IPS-15b (cell line): Measurements from ENCODE around the gene TRIM31.

Source experiments
- H3K27me3 ChIP-seq: one replicate; pipeline ENCODE4 v1.6.1; 2013; ENCODE audit warnings: low read length; ENCODE audit not compliant: control insufficient read depth, insufficient read depth
- H3K36me3 ChIP-seq: one replicate; pipeline ENCODE4 v1.6.1; 2013; ENCODE audit warnings: low read length; ENCODE audit not compliant: control insufficient read depth, insufficient read depth
- H3K4me1 ChIP-seq: one replicate; pipeline ENCODE4 v1.6.1; 2013; ENCODE audit warnings: mild to moderate bottlenecking, low read length; ENCODE audit not compliant: control insufficient read depth, insufficient read depth
- H3K4me3 ChIP-seq: one replicate; pipeline ENCODE4 v1.5.1; 2013; ENCODE audit warnings: low read depth, low read length
- H3K9ac ChIP-seq: one replicate; pipeline ENCODE4 v1.6.1; 2013; ENCODE audit warnings: low read depth, mild to moderate bottlenecking, low read length
- H3K9me3 ChIP-seq: one replicate; pipeline ENCODE4 v1.6.1; 2013; ENCODE audit warnings: mild to moderate bottlenecking, low read length; ENCODE audit not compliant: control insufficient read depth, insufficient read depth

The TRIM31 gene

DNA sequence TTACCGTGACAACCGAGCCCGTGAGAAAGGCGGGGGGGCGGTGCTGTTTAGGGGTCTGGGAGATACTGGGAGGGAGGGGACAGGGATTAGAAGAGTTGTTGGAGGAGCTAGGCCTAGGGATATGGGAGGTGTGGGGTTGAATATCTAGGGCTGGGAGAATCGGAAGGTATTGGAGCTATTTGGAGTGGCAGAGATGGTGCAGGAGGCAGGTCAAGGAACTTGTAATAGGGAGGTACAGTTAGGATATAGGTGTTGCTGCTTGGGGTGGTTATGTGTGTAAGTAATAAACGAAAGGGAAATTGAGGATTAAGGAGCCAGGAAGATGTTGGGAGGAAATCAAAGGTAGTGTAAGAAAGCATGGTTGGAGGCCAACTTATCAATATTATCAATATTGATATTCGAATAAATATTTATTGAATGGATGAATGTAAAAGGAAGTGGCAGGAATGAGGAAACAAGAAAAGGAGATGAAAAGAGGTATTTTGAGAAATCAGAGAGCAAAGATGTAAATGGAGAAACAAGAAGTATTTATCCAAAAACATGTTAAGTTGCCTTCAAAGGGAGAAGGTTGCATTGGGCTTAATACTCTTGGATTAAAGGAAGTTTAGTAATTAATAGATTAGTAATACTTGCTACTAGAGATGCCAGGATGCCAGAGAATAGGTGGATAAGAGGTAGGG lies 45.3 kb downstream of the TRIM31 start:
- H3K4me3 ChIP-seq: peak overlapping the region; percentile 99
- H3K36me3 ChIP-seq: no peaks in the 10 kb centered on the region
- H3K9me3 ChIP-seq: no peaks in the 10 kb centered on the region
- H3K4me1 ChIP-seq: peaks cover 6% of the 10 kb centered on the region
- H3K27me3 ChIP-seq: peaks cover 35% of the 10 kb centered on the region
- H3K9ac ChIP-seq: peak overlapping the region; percentile 70

DNA sequence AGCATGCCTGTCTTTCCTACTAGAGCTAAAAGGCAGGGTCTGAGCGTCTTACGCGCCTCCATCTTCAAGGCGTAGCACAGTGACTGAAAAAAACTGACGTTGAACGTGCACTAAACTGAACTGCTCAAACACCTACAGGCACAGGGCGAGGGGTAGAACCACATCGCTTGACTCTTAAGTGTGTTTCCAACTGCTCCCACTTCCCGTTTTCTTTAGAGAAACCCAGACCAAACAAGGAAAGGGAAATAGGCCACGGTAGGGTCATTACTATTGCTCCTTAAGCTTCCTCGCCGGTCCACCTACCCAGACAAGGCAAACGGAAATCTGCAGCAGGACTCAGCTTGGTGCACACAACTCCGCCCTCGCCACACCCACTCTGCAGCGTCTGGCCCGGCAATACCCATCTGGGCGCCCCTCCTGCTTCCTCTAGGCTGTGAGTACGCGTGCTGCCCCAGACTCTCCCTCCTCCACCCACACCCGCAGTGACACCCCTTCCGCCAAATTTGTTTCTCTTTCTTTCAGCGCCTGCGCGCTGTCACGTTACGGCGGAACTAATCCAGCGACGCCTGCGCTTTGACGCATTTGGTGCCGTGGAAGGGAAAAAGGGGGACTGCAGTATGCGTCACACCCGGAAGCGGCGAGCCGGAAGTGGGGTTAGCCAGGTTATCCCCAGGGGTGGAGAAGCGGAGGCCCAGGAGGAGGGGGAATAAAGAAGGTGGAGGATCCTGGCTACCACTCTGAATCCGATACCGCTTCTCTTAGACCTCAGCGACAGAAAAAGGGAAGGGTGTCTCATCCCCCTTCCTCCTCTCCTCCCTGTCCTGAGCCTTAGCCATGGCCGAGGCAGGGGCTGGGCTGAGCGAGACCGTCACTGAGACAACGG lies 46.1 kb downstream of the TRIM31 start, which contains the start of gene PPP1R11:
Gene PPP1R11, plus strand, starts transcription at position 622 of the 883 bp plus-strand sequence. Its CDS starts 213 bp downstream, at position 835.
- peaks cover 27% of the 10 kb centered on the region for H3K27me3 ChIP-seq
- H3K9me3 ChIP-seq: no peaks in the 10 kb centered on the region
- no peaks in the 10 kb centered on the region for H3K36me3 ChIP-seq
- peaks cover 6% of the 10 kb centered on the region for H3K4me1 ChIP-seq
- H3K4me3 ChIP-seq: peak within 1 kb of the TSS; percentile 99
- H3K9ac ChIP-seq: peak within 1 kb of the TSS; percentile 90

DNA sequence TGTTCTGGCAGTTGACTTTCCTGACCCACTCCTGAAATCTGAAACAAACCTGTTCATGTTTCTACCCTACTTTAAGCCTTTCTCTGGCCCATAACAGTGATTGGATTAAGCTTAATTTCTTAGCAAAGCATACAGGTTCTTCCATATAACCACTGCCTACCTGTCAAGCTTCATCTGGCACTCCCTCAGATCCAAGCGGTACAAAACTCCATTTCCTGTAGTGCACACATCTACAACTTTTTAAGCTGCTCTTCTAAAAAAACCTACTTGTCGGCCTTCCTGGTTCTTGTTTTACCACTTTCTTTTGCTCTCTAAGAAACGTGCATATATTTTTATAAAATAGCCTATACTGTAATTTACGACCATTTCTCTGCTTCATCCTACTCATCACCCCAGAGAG lies 46.8 kb downstream of the TRIM31 start:
- peaks cover 4% of the 10 kb centered on the region for H3K4me1 ChIP-seq
- peaks cover 20% of the 10 kb centered on the region for H3K27me3 ChIP-seq

DNA sequence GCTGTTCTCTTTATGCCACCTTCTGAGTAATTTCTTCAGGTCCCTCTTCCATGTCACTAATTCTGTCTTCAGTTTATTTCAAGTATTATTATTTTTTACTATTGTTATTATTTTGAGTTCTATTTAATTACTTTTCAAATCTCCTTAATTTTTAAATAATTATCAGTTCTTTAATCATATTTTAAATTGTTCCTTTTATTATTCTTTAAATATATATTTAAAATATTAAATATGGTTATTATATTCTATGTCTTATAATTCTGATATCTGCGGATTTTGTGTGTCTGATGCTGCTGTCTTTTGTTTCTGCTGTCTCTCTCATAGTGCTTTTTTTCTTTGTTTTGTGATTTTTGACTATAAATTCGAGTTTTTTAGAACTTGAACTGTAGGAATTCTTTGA lies 49.6 kb downstream of the TRIM31 start:
- Histone ChIP-seq H3K4me1 (peaks cover 4% of the 10 kb centered on the region), H3K9me3 (no peaks in the 10 kb centered on the region), H3K36me3 (no peaks in the 10 kb centered on the region), H3K4me3 (no peak overlapping the region), H3K27me3 (no peaks in the 10 kb centered on the region), H3K9ac (no peak overlapping the region)

More for the DNA sequence above, 46.8 kb downstream of the TRIM31 start:
- H3K9ac ChIP-seq: peak overlapping the region; percentile 90
- no peaks in the 10 kb centered on the region for H3K9me3 ChIP-seq
- H3K36me3 ChIP-seq: no peaks in the 10 kb centered on the region
- peak overlapping the region; percentile 99 for H3K4me3 ChIP-seq

DNA sequence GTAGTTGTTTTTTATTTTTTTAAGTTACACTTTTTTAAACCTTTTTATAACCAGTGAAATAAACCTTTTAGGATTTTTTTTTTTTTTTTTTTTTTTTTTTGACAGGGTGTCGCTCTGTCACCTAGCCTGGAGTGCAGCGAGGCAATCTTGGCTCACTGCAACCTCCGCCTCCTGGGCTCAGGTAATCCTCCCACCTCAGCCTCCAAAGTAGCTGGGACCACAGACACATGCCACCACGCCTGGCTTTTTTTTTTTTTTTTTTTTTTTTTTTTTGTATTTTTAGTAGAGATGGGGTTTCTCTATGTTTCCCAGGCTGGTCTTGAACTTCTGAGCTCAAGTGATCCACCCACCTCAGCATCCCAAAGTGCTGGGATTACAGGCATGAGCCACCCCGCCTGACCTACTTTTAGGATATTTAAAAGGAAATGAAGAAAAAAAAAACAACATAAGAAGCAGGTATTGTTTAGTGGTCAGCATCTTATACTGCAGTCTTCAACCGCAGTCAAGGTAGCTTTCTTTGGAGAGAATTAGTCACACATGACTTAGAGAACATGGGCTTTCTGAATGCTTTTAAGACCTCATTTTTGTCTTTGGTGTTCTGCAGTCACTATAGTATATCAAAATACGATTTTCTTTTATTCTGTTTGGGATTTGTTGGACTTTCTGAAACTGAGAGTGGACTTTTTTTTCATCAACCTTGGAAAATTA lies 50.3 kb downstream of the TRIM31 start:
- Histone ChIP-seq H3K4me1 (peaks cover 2% of the 10 kb centered on the region), H3K36me3 (no peaks in the 10 kb centered on the region), H3K4me3 (no peak overlapping the region), H3K9me3 (no peaks in the 10 kb centered on the region), H3K27me3 (no peaks in the 10 kb centered on the region), H3K9ac (no peak overlapping the region)

DNA sequence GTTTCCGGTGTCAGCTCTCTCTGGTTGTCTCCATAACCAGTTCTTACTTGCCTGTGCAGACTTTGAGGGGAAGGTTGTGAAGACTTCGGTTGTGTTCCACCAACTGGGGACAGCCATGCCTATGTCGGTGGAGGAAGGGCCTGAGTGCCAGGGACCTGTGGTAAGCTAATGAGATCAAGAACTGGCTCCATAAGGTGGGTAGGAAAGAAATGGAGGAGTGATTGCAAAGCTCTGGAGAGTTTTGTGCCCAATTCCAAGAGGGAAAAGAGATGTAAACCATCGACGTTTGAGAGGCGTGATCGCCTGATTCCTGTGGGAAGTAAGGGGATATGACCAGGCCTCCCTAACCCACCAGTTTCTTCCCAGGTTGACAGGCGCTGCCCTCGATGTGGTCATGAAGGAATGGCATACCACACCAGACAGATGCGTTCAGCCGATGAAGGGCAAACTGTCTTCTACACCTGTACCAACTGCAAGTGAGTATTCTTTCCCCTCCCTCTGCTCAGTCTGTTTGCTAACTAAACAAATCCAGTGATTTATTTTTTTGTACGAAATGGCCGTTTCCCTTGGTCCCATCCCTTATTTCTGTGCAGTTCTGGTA lies 50.9 kb downstream of the TRIM31 start:
- H3K4me1 ChIP-seq: no peaks in the 10 kb centered on the region
- H3K36me3 ChIP-seq: no peaks in the 10 kb centered on the region
- peak overlapping the region; percentile 96 for H3K4me3 ChIP-seq
- H3K9me3 ChIP-seq: no peaks in the 10 kb centered on the region
- H3K27me3 ChIP-seq: no peaks in the 10 kb centered on the region
- H3K9ac ChIP-seq: peak overlapping the region; percentile 87

DNA sequence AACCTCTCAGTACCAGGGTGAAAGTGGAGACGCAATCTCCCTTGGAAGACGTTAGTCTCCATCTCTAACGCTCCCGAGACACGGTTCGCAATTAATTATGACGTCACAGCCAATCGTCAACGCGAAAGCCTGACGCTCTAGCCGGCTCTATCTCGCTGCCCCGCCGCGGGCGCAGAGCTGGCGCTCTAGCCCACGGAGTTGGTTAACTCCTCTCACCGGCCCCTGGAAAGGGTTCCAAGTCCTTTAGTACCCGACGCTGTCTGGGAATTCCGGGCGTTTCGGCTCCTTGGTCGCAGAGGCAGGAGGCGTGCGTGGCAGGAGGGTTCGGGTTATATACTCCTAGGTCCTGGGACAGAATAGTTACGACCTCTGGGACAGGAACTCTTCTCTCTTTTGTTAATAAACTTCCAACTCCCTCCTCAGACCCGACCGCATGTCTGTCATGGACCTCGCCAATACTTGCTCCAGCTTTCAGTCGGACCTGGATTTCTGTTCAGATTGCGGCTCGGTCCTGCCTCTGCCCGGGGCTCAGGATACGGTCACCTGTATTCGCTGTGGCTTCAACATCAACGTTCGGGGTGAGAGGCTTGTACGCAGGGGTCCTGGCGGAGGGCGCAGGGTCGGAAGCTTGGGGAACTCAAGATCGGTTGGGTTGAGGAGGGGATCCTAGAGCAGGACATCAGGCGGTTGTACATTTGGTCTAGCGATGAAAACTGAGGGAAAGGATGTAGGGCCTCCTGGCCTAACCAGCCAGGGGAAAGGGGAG lies 51.6 kb downstream of the TRIM31 start, which contains the start of gene POLR1H:
Gene POLR1H, plus strand, starts transcription at position 174 of the 766 bp plus-strand sequence. Its CDS starts 260 bp downstream, at position 434.
- Histone ChIP-seq H3K27me3 (no peaks in the 10 kb centered on the region), H3K4me1 (no peaks in the 10 kb centered on the region), H3K9me3 (no peaks in the 10 kb centered on the region), H3K4me3 (peak within 1 kb of the TSS; percentile 96), H3K36me3 (no peaks in the 10 kb centered on the region), H3K9ac (peak within 1 kb of the TSS; percentile 91)

DNA sequence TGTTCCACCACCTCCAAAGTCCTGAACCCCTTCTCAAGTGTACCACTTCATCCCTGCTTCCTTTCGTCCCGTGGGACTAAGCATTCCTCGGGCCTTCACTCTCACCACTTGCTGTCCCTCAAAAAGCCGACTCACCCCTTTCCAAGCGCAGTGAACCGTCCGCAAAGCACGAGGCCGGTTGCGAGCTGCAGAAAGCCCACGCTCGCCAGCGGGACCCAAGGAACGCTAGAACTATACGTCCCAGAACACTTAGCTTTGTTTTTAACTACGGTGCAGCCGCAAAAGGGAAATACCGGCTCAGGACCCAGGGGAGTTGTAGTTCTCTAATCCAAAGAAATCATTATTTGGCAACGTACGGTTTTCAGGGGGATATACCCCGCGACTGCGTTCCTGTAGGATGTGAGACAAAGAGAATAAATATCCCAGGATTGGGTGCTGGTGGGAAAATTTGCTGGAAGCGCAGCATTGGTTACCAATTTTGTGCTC lies 52.2 kb downstream of the TRIM31 start:
- H3K27me3 ChIP-seq: no peaks in the 10 kb centered on the region
- H3K9ac ChIP-seq: peak overlapping the region; percentile 91
- H3K9me3 ChIP-seq: no peaks in the 10 kb centered on the region
- no peaks in the 10 kb centered on the region for H3K36me3 ChIP-seq
- H3K4me3 ChIP-seq: peak overlapping the region; percentile 96
- no peaks in the 10 kb centered on the region for H3K4me1 ChIP-seq

DNA sequence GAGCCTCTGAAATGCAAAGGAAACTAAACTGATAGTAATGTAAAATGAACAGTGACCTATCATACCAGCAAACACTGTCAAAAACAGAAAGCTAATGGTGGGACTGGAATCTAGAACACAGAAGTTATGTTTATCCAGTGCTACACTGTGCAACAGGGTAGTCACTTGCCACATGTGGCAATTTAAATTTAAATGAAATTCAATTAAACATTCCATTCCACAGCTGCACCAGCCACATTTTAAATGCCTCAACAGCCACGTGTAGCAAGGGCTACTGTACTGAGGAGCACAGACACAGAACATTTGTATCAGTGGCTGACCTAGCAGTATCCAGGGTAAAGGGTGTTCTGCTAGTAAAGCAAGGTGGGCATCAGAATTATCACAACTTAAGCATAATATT lies 57.4 kb downstream of the TRIM31 start:
- H3K27me3 ChIP-seq: no peaks in the 10 kb centered on the region
- H3K36me3 ChIP-seq: no peaks in the 10 kb centered on the region
- no peak overlapping the region for H3K9ac ChIP-seq
- H3K9me3 ChIP-seq: no peaks in the 10 kb centered on the region
- H3K4me3 ChIP-seq: no peak overlapping the region
- no peaks in the 10 kb centered on the region for H3K4me1 ChIP-seq

DNA sequence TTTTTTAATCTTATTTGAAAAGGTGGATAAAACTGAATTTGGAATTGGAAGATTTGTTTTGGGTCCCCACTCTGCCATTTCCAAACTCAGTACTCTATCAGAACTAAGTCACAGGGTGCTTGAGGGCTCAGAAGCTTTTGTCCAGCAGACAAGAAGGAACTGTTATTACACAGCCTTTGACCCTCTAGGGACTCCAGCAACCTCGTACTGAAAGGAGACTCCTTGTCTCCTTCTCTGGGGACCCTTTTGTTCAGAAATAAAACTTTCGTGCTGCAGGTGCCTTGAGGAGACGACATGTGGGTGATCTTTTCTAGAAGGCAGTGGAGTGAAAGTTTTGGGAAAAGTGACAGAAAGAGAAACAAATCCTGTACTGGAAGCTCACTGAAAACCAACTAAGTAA lies 59.2 kb downstream of the TRIM31 start:
- Histone ChIP-seq H3K9me3 (no peaks in the 10 kb centered on the region), H3K36me3 (no peaks in the 10 kb centered on the region), H3K4me1 (no peaks in the 10 kb centered on the region), H3K9ac (no peak overlapping the region), H3K4me3 (no peak overlapping the region), H3K27me3 (no peaks in the 10 kb centered on the region)
